ENCODE results near the gene RASGRF1. TPM values are rescaled to one million over a fixed set of nuclear protein-coding genes. Genes with fewer than 3 reads are reported as not detected.

RASGRF1 gene
- total and polyA plus RNA-seq, 2 experiments from 2014 or later: 0.05 to 0.24 TPM

DNA sequence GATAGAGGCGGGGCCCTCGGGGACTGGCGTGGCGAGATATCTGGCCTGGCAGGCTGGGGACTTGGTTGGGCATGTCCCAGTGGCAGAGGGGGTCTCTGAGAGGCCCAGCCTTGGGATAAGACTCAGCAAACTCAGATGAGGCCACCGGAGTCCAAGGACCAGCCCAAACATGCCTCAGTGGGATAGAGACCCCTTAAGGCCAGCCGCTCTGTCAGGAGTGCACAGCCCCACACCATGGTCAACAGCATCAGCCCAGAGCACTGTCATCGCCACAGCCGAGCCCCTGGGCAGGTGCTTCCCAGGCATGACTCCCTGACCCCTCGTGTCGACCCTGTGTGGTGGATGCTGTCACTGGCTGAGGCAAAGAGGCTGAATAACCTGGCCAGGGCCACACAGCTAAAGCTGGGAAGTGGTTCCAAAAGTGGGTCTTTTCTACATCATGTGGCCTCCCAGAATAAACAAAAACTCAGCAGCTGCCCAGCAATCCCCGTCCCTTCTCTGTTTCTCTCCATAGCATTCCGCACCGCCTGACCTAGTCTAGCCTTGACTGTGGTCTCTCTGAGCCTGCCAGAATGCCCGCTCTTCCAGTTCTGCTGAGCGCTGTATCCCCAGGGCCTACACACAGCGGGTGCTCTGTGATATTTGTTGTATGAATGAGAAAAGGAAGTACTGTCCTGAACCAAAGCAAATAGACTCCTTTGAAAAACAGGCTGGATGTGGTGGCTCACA is 160.9 kb downstream of the RASGRF1 start:
- H3K4me3 ChIP-seq: no peak overlapping the region
- DNase-seq (ENCODE audit: low spot score) (no peak), ATAC-seq (no peak)

More for the DNA sequence above, 160.9 kb downstream of the RASGRF1 start:
- H3K27me3 ChIP-seq (ENCODE audit: insufficient read depth): no peaks in the 10 kb centered on the region
- no peaks in the 10 kb centered on the region for H4K20me1 ChIP-seq (replicated peaks; ENCODE audit: insufficient read depth)
- H3K4me1 ChIP-seq (ENCODE audit: insufficient read depth): no peaks in the 10 kb centered on the region
- no peaks in the 10 kb centered on the region for H3K36me3 ChIP-seq (ENCODE audit: insufficient read depth)
- no peaks in the 10 kb centered on the region for H3K79me2 ChIP-seq (replicated peaks; ENCODE audit: insufficient read depth)
- Mint-ChIP-seq H3K9me3 (no peaks in the 10 kb centered on the region; the same call in 2 of the 3 replicates), H3K27ac (no peak overlapping the region), H3K36me3 (ENCODE audit: low read depth) (peaks cover 4% of the 10 kb centered on the region), H3K27me3 (ENCODE audit: insufficient read depth, low read depth, poor library complexity) (peaks cover 21% of the 10 kb centered on the region), H3K4me3 (no peak overlapping the region), H3K4me1 (peaks cover 4% of the 10 kb centered on the region; the same call in 2 of the 3 replicates)
- no peaks in the 10 kb centered on the region for H3K9me2 ChIP-seq (ENCODE audit: insufficient read depth)
- no peak for TF ChIP-seq ZNF114 (CRISPR knock-in tag; IDR thresholded peaks at IDR 0.05)
- TF ChIP-seq, protein P1, sequence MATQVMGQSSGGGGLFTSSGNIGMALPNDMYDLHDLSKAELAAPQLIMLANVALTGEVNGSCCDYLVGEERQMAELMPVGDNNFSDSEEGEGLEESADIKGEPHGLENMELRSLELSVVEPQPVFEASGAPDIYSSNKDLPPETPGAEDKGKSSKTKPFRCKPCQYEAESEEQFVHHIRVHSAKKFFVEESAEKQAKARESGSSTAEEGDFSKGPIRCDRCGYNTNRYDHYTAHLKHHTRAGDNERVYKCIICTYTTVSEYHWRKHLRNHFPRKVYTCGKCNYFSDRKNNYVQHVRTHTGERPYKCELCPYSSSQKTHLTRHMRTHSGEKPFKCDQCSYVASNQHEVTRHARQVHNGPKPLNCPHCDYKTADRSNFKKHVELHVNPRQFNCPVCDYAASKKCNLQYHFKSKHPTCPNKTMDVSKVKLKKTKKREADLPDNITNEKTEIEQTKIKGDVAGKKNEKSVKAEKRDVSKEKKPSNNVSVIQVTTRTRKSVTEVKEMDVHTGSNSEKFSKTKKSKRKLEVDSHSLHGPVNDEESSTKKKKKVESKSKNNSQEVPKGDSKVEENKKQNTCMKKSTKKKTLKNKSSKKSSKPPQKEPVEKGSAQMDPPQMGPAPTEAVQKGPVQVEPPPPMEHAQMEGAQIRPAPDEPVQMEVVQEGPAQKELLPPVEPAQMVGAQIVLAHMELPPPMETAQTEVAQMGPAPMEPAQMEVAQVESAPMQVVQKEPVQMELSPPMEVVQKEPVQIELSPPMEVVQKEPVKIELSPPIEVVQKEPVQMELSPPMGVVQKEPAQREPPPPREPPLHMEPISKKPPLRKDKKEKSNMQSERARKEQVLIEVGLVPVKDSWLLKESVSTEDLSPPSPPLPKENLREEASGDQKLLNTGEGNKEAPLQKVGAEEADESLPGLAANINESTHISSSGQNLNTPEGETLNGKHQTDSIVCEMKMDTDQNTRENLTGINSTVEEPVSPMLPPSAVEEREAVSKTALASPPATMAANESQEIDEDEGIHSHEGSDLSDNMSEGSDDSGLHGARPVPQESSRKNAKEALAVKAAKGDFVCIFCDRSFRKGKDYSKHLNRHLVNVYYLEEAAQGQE (IDR thresholded peaks at IDR 0.05; ENCODE audit: unreplicated experiment): no peak
- TF ChIP-seq STAT1 (IDR thresholded peaks at IDR 0.05; ENCODE audit: unreplicated experiment): no peak
- no peak for TF ChIP-seq ZNF331 (CRISPR knock-in tag; IDR thresholded peaks at IDR 0.05; ENCODE audit: low read depth)
- TF ChIP-seq, protein P2, sequence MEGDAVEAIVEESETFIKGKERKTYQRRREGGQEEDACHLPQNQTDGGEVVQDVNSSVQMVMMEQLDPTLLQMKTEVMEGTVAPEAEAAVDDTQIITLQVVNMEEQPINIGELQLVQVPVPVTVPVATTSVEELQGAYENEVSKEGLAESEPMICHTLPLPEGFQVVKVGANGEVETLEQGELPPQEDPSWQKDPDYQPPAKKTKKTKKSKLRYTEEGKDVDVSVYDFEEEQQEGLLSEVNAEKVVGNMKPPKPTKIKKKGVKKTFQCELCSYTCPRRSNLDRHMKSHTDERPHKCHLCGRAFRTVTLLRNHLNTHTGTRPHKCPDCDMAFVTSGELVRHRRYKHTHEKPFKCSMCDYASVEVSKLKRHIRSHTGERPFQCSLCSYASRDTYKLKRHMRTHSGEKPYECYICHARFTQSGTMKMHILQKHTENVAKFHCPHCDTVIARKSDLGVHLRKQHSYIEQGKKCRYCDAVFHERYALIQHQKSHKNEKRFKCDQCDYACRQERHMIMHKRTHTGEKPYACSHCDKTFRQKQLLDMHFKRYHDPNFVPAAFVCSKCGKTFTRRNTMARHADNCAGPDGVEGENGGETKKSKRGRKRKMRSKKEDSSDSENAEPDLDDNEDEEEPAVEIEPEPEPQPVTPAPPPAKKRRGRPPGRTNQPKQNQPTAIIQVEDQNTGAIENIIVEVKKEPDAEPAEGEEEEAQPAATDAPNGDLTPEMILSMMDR (conservative IDR thresholded peaks at IDR 0.05; ENCODE audit: low read depth in 2 of 2): no peak
- TF ChIP-seq, protein P3, sequence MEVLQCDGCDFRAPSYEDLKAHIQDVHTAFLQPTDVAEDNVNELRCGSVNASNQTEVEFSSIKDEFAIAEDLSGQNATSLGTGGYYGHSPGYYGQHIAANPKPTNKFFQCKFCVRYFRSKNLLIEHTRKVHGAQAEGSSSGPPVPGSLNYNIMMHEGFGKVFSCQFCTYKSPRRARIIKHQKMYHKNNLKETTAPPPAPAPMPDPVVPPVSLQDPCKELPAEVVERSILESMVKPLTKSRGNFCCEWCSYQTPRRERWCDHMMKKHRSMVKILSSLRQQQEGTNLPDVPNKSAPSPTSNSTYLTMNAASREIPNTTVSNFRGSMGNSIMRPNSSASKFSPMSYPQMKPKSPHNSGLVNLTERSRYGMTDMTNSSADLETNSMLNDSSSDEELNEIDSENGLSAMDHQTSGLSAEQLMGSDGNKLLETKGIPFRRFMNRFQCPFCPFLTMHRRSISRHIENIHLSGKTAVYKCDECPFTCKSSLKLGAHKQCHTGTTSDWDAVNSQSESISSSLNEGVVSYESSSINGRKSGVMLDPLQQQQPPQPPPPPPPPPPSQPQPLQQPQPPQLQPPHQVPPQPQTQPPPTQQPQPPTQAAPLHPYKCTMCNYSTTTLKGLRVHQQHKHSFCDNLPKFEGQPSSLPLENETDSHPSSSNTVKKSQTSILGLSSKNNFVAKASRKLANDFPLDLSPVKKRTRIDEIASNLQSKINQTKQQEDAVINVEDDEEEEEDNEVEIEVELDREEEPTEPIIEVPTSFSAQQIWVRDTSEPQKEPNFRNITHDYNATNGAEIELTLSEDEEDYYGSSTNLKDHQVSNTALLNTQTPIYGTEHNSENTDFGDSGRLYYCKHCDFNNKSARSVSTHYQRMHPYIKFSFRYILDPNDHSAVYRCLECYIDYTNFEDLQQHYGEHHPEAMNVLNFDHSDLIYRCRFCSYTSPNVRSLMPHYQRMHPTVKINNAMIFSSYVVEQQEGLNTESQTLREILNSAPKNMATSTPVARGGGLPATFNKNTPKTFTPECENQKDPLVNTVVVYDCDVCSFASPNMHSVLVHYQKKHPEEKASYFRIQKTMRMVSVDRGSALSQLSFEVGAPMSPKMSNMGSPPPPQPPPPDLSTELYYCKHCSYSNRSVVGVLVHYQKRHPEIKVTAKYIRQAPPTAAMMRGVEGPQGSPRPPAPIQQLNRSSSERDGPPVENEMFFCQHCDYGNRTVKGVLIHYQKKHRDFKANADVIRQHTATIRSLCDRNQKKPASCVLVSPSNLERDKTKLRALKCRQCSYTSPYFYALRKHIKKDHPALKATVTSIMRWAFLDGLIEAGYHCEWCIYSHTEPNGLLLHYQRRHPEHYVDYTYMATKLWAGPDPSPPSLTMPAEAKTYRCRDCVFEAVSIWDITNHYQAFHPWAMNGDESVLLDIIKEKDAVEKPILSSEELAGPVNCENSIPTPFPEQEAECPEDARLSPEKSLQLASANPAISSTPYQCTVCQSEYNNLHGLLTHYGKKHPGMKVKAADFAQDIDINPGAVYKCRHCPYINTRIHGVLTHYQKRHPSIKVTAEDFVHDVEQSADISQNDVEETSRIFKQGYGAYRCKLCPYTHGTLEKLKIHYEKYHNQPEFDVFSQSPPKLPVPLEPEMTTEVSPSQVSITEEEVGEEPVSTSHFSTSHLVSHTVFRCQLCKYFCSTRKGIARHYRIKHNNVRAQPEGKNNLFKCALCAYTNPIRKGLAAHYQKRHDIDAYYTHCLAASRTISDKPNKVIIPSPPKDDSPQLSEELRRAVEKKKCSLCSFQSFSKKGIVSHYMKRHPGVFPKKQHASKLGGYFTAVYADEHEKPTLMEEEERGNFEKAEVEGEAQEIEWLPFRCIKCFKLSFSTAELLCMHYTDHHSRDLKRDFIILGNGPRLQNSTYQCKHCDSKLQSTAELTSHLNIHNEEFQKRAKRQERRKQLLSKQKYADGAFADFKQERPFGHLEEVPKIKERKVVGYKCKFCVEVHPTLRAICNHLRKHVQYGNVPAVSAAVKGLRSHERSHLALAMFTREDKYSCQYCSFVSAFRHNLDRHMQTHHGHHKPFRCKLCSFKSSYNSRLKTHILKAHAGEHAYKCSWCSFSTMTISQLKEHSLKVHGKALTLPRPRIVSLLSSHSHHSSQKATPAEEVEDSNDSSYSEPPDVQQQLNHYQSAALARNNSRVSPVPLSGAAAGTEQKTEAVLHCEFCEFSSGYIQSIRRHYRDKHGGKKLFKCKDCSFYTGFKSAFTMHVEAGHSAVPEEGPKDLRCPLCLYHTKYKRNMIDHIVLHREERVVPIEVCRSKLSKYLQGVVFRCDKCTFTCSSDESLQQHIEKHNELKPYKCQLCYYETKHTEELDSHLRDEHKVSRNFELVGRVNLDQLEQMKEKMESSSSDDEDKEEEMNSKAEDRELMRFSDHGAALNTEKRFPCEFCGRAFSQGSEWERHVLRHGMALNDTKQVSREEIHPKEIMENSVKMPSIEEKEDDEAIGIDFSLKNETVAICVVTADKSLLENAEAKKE (CRISPR knock-in tag; IDR thresholded peaks at IDR 0.05): no peak
- no peak for TF ChIP-seq JUNB (IDR thresholded peaks at IDR 0.05; ENCODE audit: unreplicated experiment)
- TF ChIP-seq POLR2AphosphoS5 (IDR thresholded peaks at IDR 0.05; ENCODE audit: low read depth): no peak
- no peak for TF ChIP-seq CREB1 (CRISPR knock-in tag; IDR thresholded peaks at IDR 0.05; ENCODE audit: low read depth)
- TF ChIP-seq EZH2 (IDR thresholded peaks at IDR 0.05; ENCODE audit: low read depth, unreplicated experiment): no peak
- TF ChIP-seq, protein P4, sequence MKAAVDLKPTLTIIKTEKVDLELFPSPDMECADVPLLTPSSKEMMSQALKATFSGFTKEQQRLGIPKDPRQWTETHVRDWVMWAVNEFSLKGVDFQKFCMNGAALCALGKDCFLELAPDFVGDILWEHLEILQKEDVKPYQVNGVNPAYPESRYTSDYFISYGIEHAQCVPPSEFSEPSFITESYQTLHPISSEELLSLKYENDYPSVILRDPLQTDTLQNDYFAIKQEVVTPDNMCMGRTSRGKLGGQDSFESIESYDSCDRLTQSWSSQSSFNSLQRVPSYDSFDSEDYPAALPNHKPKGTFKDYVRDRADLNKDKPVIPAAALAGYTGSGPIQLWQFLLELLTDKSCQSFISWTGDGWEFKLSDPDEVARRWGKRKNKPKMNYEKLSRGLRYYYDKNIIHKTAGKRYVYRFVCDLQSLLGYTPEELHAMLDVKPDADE (IDR thresholded peaks at IDR 0.05): no peak
- H3K4me2 ChIP-seq: no peak overlapping the region
- no peaks in the 10 kb centered on the region for H3F3A ChIP-seq (replicated peaks; ENCODE audit: low read depth)
- H2AFZ ChIP-seq: no peak overlapping the region
- H3K27ac ChIP-seq (ENCODE audit: low read depth): no peak overlapping the region

Data from GM23338 (cell line).